Stimulated activated naive CD8-positive, alpha-beta T cell treated with anti-CD3 and anti-CD28 coated beads, Interleukin-15, amount 100 ng/mL, for 72 hours (primary cell): ENCODE data around the gene HOMEZ.
"Not testable (repeated sequence)": the region's sequence is repeated elsewhere in the genome, so short reads cannot be mapped to it uniquely, and the experiment has no call there.

Source experiments
- ATAC-seq: fragments of 150-1000 bp; cut with Tn5 transposase; 2 replicates; pipeline ENCODE4 v1.10.0; 2021; ENCODE audit warnings: mild to moderate bottlenecking, moderate library complexity
- DNase-seq, 2 donors: peaks; one replicate each; pipeline ENCODE4 v3.0.0; 2021 to 2022
- H3K27ac Mint-ChIP-seq, 2 donors: one replicate each; pipeline ENCODE4 v1.8.0; 2022; ENCODE audit warnings: mild to moderate bottlenecking in 2 of 2, mixed read lengths in 2 of 2, moderate library complexity in 2 of 2
- H3K27me3 Mint-ChIP-seq: one replicate; pipeline ENCODE4 v1.8.0; 2022; ENCODE audit warnings: mixed read lengths
- H3K4me1 Mint-ChIP-seq: one replicate; pipeline ENCODE4 v1.8.0; 2022; ENCODE audit warnings: mild to moderate bottlenecking, mixed read lengths
- H3K4me3 Mint-ChIP-seq, 2 donors: one replicate each; pipeline ENCODE4 v1.8.0; 2022; ENCODE audit warnings: mild to moderate bottlenecking in 2 of 2, mixed read lengths in 2 of 2, moderate library complexity in 1 of 2
- H3K9me3 Mint-ChIP-seq, 2 donors: one replicate each; pipeline ENCODE4 v1.8.0; 2022; ENCODE audit warnings: mixed read lengths in 2 of 2

The HOMEZ gene, protein sequence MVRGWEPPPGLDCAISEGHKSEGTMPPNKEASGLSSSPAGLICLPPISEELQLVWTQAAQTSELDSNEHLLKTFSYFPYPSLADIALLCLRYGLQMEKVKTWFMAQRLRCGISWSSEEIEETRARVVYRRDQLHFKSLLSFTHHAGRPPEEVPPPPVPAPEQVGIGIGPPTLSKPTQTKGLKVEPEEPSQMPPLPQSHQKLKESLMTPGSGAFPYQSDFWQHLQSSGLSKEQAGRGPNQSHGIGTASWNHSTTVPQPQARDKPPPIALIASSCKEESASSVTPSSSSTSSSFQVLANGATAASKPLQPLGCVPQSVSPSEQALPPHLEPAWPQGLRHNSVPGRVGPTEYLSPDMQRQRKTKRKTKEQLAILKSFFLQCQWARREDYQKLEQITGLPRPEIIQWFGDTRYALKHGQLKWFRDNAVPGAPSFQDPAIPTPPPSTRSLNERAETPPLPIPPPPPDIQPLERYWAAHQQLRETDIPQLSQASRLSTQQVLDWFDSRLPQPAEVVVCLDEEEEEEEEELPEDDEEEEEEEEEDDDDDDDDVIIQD

DNA sequence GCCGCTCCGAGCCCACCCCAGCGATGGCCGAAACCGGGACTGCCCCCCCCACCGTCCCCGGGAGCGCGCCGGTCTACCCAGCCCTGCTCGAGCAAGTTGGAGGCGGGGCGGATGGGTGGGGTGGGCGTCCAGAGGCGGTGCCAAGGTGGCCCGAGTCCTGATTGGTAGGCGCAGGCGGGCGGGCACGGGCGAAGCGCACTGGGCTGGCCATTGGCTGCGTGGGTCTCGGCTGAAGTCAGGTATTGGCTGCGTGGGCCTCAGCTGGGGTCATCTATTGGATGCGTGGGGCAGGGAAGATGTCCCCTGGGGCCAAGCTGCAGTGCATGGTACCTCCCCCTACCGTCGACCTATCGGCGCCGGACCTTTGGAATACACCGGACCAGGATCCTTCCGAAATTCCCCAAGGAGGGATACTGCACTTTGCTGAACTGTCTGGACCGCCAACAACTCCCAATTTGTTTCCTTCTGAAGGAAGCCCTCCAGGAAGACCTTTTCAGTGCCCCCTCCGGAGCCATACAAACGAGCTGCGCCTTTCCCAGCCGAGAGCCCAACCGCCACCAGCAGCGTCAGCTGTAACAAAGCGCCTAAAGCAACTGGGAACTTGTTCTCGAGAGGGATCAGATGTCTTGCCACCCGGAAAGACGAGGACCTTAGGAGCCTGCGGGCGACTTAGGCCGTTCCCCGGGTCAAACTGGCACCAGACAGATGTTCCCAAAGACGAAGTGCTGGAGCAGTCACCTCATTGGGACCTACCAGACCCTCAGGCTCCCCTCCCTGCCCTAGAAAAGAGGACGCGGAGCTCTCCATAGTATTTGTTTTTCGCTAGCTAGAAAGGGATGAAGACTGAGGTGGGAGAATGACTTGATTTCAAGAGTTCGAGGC lies at the start of gene HOMEZ:
TSS of gene HOMEZ (minus strand) at position 113 of the 882 bp plus-strand sequence. CDS start 180 bp downstream, outside the sequence.
- peak within 1 kb of the TSS; percentile 89 to 94 for H3K4me3 Mint-ChIP-seq
- no peaks in the 10 kb centered on the region for H3K27me3 Mint-ChIP-seq
- H3K27ac Mint-ChIP-seq, result peak within 1 kb of the TSS; percentile 92 to 93
- ATAC-seq (peak; percentile 99), DNase-seq (peak; percentile 97 to 98)
- peaks cover 31% of the 10 kb centered on the region for H3K4me1 Mint-ChIP-seq
- H3K9me3 Mint-ChIP-seq, result no peaks in the 10 kb centered on the region

DNA sequence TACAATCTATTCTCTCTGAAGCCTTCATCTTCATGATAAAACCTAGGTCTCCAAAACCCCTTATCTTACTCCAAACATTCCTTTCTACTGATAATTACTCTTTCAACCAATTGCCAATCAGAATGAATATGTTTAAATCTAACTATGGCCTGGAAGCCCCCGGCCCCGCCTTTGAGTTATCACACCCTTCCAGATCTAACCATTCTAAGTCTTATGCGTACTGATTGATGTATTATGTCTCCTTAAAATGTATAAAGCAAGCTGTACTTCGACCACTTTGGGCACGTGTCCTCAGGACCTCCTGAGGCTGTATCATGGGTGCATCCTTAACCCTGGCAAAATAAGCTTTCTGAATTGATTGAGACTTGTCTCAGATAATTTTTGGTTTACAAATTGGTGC lies 49.7 kb upstream of the HOMEZ start:
- no peak for DNase-seq
- H3K4me3 Mint-ChIP-seq, result no peak overlapping the region
- no peaks in the 10 kb centered on the region for H3K4me1 Mint-ChIP-seq
- no peak for ATAC-seq
- peak overlapping the region in 1 of 2 donors; percentile 14 for H3K27ac Mint-ChIP-seq
- peaks cover 26% of the 10 kb centered on the region for H3K27me3 Mint-ChIP-seq
- H3K9me3 Mint-ChIP-seq, result no peaks in the 10 kb centered on the region

DNA sequence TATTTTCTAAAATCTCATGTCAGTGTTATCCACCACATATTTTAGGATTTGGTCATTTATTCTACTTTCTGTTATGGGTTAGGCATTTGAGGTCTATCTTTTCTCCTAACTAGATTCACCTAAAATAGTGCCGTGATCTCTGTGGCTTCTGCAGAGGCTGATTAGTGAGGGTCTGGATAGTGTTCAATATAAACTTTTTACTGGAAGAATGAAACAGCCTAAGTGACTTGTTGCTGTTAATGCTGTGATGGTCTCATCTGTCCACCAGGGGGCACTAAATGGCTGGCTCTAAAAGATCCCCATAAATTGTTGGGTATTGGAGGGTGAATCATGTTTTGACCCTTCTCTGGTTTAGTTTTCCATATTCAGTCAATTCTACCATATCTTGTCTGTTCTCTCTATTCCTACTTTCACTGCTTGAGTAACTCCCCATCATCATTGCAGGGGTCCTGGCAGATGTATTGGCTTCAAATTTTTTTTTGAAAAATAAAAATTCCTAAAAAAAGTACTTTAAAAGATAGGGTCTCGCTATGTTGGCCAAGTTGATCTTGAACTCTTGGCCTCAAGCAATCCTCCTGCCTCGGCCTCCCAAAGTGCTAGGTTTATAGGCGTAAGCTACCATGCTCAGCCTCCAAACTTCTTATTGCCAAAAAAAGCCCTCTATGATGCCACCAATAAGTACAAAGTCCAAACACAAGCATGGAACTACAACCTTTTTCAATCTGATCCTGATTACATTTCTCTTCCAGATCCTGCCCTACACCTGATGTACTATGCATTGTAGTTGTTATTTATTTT lies 42.2 kb upstream of the HOMEZ start:
- DNase-seq (peak; percentile 45 to 65), ATAC-seq (peak; percentile 86)
- H3K4me3 Mint-ChIP-seq, result no peak overlapping the region
- peaks cover 20% of the 10 kb centered on the region for H3K4me1 Mint-ChIP-seq
- H3K27ac Mint-ChIP-seq, result no peak overlapping the region
- H3K27me3 Mint-ChIP-seq, result no peaks in the 10 kb centered on the region
- H3K9me3 Mint-ChIP-seq, result no peaks in the 10 kb centered on the region

DNA sequence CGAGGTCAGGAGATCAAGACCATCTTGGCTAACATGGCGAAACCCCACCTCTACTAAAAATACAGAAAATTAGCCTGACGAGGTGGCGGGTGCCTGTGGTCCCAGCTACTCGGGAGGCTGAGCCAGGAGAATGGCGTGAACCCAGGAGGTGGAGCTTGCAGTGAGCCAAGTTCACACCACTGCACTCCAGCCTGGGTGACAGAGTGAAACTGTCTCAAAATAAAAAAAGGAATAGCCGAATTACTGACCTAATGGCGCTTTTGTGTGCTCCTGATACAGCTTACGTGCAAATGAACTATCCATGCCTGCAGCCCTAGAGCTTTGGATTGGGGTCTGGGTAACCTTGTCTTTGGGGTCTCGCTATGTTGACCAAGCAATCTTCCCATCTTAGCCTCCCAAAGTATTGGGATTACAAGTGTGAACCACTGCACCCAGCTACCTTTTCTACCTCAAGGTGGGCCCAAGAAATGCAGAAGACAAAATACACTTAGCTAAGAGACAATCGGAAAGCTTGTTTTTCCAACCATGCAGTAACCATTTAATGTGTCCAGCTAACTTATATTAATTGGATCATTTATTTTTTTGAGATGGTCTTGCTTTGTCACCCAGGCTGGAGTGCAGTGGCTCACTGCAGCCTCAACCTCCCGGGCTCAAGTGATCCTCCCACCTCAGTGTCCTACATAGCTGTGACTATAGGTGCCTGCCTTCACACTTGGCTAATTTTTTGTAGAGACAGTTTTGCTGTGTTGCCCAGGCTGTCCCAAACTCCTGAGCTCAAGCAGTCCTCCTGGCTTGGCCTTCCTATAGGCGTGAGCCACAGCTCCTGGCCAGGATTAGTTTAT lies 40.8 kb upstream of the HOMEZ start:
- DNase-seq (no peak), ATAC-seq (no peak)
- H3K4me1 Mint-ChIP-seq, result peaks cover 28% of the 10 kb centered on the region
- H3K27ac Mint-ChIP-seq, result peak overlapping the region in 1 of 2 donors; percentile 31
- no peaks in the 10 kb centered on the region for H3K27me3 Mint-ChIP-seq
- no peak overlapping the region for H3K4me3 Mint-ChIP-seq
- no peaks in the 10 kb centered on the region for H3K9me3 Mint-ChIP-seq

DNA sequence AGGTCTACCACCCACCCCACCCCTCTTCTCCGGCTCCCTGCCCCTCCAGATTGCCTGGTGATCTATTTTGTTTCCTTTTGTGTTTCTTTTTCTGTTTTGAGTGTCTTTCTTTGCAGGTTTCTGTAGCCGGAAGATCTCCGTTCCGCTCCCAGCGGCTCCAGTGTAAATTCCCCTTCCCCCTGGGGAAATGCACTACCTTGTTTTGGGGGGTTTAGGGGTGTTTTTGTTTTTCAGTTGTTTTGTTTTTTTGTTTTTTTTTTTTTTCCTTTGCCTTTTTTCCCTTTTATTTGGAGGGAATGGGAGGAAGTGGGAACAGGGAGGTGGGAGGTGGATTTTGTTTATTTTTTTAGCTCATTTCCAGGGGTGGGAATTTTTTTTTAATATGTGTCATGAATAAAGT lies 39.8 kb upstream of the HOMEZ start:
- H3K27me3 Mint-ChIP-seq, H3K9me3 Mint-ChIP-seq, H3K4me3 Mint-ChIP-seq, DNase-seq, H3K27ac Mint-ChIP-seq, ATAC-seq: not testable (repeated sequence)
- peaks cover 28% of the 10 kb centered on the region for H3K4me1 Mint-ChIP-seq

DNA sequence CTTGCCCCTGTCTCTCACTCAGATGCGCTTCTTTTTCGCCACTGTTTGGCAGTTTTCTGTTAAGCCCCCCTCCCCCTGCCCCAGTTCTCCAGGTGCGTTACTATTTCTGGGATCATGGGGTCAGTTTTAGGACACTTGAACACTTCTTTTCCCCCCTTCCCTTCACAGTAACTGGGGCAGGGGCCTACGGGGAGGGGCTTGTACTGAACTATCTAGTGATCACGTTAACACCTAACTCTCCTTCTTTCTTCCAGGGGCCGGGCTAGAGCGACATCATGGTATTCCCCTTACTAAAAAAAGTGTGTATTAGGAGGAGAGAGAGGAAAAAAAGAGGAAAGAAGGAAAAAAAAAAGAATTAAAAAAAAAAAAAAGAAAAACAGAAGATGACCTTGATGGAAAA lies 39.1 kb upstream of the HOMEZ start:
- Mint-ChIP-seq H3K27ac (peak overlapping the region in 1 of 2 donors; percentile 89), H3K9me3 (no peaks in the 10 kb centered on the region), H3K27me3 (no peaks in the 10 kb centered on the region), H3K4me3 (no peak overlapping the region), H3K4me1 (peaks cover 33% of the 10 kb centered on the region)
- DNase-seq (no peak), ATAC-seq (no peak)

GRCh38 chr14:23324455-23324846 lies 38.5 kb upstream of the HOMEZ start:
- Mint-ChIP-seq H3K4me1 (peaks cover 39% of the 10 kb centered on the region), H3K27ac (no peak overlapping the region), H3K4me3 (no peak overlapping the region), H3K9me3 (no peaks in the 10 kb centered on the region), H3K27me3 (no peaks in the 10 kb centered on the region)
- no peak for DNase-seq
- ATAC-seq, result no peak

- no peak overlapping the region for H3K27ac Mint-ChIP-seq
- ATAC-seq (no peak), DNase-seq (no peak)
- no peak overlapping the region for H3K4me3 Mint-ChIP-seq
- no peaks in the 10 kb centered on the region for H3K9me3 Mint-ChIP-seq
- H3K27me3 Mint-ChIP-seq, result no peaks in the 10 kb centered on the region
- H3K4me1 Mint-ChIP-seq, result peaks cover 40% of the 10 kb centered on the region
Measured at GRCh38 chr14:23323838-23324454, 38.0 kb upstream of the HOMEZ start.

- Mint-ChIP-seq H3K27ac (peak overlapping the region; percentile 95 to 99), H3K4me1 (peaks cover 40% of the 10 kb centered on the region), H3K27me3 (no peaks in the 10 kb centered on the region), H3K4me3 (peak overlapping the region; percentile 92 to 97), H3K9me3 (no peaks in the 10 kb centered on the region)
- DNase-seq, result no peak
- no peak for ATAC-seq
Measured at GRCh38 chr14:23322568-23323517, 36.9 kb upstream of the HOMEZ start.

- Mint-ChIP-seq H3K4me3 (peak overlapping the region; percentile 92 to 97), H3K9me3 (no peaks in the 10 kb centered on the region), H3K27me3 (no peaks in the 10 kb centered on the region), H3K27ac (peak overlapping the region; percentile 95 to 99), H3K4me1 (peaks cover 40% of the 10 kb centered on the region)
- peak; percentile 69 to 83 for DNase-seq
- peak; percentile 41 for ATAC-seq
Measured at GRCh38 chr14:23321572-23322547, 35.9 kb upstream of the HOMEZ start.

DNA sequence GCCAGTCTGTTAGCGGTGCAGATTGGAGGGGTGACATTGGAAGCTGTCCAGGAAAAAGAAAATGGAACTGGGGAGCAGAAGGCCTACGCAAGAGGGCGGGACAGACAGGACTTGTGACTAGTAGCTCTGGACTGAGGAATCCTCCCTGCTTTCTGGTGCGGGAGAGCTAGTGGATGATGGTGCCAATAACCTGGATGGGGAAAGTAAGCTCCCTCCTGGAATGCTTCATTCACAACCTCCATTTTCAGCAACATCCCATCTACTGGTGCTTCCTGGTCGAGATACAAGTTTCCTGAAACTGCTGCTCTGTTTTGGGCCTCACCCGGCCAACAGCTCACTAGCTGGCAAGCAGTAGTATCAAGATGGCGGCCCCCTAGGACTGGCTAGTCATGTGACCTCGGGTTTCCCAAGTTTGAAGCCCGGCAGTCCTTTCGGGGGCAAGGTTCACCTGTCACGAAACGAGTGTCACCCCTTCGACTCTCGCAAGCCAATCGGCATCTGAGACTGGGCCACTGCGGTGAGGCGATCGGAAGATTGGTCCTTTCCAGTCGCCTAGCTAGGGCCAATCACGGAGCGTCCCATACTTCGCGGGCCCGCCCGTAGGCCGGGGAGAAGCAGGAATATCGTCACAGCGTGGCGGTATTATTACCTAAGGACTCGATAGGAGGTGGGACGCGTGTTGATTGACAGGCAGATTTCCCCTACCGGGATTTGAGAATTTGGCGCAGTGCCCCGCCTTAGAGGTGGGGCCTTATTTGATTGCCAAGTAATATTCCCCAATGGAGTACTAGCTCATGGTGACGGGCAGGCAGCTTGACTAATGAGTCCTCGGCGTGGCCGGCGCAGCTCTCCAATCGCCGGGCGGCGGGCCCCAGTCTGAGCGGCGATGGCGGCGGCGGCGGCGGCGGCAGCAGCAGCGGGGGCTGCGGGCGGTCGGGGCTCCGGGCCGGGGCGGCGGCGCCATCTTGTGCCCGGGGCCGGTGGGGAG lies 34.9 kb upstream of the HOMEZ start, which contains the start of gene PABPN1:
TSS of gene PABPN1 (plus strand) at position 874 of the 988 bp plus-strand sequence. CDS start at position 887, 13 bp downstream.
- DNase-seq (peak; percentile 97 to 99), ATAC-seq (peak; percentile 92)
- Mint-ChIP-seq H3K9me3 (no peaks in the 10 kb centered on the region), H3K27ac (peak within 1 kb of the TSS; percentile 98 to 99), H3K27me3 (no peaks in the 10 kb centered on the region), H3K4me1 (peaks cover 40% of the 10 kb centered on the region), H3K4me3 (peak within 1 kb of the TSS; percentile 92 to 97)
